GM19395 (cell line): ENCODE data around the gene RPP38.
A peak's percentile ranks its signal among the peaks of the same experiment; 100 is the strongest.

ENCODE experiments used
- ATAC-seq: cut with Tn5 transposase; IDR thresholded peaks from one replicate; pipeline ENCODE4 v1.9.1; 2021; ENCODE audit warnings: mild to moderate bottlenecking, moderate library complexity; ENCODE audit not compliant: unreplicated experiment

Gene RPP38

GRCh38 chr10:15106352-15107013 is 9.3 kb downstream of the RPP38 start:
- ATAC-seq = peak; percentile 94

DNA sequence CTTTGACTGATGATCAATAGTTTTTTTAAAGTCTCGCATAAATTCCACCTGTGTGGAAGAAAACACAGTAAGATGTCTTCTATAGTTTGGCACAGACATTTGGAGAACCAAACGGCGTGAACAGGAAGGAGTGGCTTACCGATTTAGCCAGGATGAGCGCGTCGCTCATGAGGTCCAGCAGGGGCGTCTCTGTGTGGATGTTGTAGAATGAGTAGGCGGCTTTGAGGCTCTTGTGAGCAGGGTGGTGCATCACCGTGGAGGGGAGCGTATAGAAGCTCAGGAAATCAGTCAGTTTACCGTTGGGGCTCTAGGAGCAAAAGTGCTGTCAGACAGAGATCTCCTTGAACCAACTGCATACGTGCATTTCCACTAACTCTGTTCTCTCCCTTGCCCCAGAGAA is 15.5 kb downstream of the RPP38 start:
- ATAC-seq = no peak

GRCh38 chr10:15113766-15114165 is 16.6 kb downstream of the RPP38 start:
- no peak for ATAC-seq

DNA sequence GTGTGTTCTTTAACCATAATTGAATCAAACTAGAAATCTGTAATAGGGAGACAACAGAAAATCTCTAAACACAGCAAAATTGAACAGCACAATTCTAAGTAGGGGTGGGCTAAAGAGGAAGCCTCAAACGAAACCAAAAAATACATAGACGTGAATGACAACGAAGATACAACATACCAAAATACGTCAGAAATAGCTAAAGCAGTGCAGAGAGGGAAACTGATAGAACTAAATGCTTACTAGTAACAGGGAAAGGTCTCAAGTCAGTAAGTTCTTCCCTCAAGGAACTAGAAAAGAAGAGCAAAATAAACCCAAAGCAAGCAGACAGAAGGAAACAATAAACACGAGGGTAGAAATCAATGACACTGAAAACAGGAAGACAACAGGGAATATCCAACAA is 19.1 kb downstream of the RPP38 start:
- no peak for ATAC-seq

DNA sequence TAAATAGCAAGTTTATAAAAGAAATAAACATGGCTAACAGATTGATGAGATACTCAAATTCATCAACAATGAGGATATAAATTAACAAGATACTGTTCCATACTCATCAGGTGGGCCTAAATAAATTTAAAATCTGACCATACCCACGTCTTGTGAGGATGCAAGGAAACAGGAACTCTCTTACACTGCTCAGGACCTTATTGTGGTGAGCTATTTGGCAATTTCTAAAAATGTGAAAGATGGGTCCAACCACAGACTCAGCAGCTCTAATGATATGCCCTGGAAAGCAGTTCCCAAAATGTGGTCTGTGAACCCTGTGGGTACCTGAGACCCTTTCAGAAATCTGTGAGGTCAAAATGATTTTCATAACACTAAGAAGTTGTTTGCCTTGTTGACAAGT is 21.5 kb downstream of the RPP38 start:
- ATAC-seq = no peak

DNA sequence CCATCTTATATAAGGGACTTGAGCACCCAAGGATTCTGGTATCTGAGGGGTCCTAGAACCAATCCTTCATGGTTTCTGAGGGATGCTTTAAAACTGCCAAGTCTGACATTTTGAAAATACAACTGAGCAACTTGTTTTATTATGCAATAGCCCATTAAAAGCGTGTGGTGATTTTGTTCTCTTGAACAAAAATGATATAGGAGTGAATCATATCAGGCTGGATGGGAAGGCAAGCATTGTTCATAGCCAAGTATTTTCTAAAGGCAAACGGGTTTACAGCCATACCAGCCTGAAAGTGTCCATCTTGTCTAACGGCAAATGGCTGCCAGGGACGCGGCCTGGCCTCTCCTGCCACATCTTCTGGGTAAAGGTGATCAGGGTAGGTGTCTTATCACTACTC is 23.4 kb downstream of the RPP38 start:
- no peak for ATAC-seq

DNA sequence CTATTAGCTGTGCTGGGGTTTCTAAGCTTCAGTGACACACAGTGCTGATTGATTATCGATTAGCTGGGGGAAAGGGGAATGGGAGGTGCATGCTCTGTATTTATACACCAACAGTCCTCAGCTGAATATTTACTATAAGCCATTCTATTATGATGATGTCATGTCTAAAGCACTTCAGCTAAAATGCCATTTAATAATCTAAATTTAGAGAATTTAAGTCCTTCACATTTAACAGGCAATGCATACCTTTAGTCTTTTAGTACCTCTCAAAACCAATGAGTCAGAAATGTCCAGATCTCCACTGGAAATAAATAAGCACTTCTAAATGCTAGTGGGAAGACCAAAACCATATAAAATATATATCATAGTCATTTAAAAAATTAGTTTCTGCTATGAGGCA is 24.6 kb downstream of the RPP38 start:
- no peak for ATAC-seq

DNA sequence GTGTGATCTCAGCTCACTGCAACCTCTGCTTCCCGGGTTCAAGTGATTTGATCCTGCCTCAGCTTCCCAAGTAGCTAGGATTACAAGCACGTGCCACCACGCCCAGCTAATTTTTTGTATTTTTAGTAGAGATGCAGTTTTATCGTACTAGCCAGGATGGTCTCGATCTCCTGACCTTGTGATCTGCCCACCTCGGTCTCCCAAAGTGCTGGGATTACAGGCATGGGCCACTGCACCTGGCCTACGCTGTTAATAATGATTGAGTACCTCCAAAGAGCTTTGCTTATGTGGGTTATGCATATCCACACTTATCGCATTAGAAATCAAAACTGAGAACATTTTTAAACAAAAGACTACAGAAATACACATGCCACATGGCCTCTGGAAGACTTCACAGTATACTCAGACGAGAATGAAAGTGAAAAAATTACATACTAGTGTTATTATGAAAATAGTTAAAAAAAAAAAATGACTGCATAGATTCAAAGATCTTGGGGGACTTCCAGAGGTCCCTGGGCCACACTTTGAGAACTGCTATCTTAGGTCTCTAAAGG is 25.4 kb downstream of the RPP38 start:
- ATAC-seq = peak; percentile 87

GRCh38 chr10:15123749-15124184 is 26.6 kb downstream of the RPP38 start:
- no peak for ATAC-seq

- no peak for ATAC-seq
Measured at GRCh38 chr10:15124190-15124589, 27.0 kb downstream of the RPP38 start.

- no peak for ATAC-seq
Measured at GRCh38 chr10:15124908-15125307, 27.8 kb downstream of the RPP38 start.

DNA sequence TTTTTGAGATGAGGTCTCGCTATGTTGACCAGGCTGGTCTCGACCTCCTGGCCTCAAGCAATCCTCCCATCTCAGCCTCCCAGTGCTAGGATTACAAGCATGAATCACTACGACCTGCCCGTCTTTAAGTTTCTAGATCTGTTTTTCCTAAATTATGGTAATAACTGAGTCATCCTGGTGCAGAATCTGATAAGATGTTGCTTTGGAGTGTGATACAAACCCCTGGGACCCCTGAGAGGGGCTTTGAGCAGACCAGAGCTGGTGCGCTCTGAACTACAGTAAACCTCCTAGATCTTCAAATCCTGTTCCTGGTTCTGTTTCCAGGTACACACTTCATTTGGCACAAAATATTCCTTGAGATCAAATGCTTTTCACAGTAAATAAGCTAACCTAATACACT is 34.2 kb downstream of the RPP38 start:
- no peak for ATAC-seq

DNA sequence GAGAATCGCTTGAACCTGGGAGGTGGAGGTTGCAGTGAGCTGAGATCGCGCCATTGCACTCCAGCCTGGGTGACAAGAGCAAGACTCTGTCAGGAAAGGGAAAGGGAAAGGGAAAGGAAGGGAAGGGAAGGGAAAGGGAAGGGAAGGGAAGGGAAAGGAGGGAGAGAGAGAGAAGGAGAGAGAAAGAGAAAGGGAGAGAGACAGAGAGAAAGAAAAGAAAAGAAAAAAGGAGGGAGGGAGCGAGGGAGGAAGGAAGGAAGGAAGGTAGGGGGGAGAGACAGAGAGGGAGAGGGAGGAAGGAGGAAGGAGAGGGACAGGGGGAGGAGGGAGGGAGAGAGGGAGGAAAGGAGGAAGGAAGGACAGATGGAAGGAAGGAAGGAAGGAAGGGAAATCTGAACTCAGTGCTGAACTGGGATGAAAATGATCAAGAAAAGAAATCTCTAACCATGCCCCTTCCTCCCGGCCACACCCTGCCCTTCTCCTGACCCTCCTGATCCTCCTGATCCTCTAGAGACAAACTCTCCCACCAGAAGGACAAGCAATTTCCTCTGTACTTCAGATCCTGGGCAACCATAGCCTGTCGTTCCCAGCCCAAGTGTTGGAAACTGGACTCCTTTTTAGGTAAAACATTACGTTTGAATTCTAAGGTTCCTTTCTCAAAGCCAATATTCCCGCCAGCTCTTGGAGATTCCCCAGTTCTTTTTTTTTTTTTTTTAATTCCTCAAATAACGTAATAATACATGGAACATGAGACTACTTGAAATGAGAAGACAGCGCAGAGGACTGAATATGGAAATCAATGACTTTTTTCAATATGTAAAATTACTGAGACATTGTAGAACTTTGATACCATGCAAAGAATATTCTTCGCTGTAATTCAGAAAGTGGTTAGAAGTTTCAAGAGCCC is 39.2 kb downstream of the RPP38 start:
- ATAC-seq = no peak

- no peak for ATAC-seq
Measured at GRCh38 chr10:15137036-15137359, 39.8 kb downstream of the RPP38 start.

GRCh38 chr10:15137636-15138035 is 40.5 kb downstream of the RPP38 start:
- ATAC-seq = no peak

GRCh38 chr10:15140698-15141097 is 43.5 kb downstream of the RPP38 start:
- ATAC-seq = no peak

- ATAC-seq = peak; percentile 89
Measured at GRCh38 chr10:15141136-15142054, 44.2 kb downstream of the RPP38 start.

DNA sequence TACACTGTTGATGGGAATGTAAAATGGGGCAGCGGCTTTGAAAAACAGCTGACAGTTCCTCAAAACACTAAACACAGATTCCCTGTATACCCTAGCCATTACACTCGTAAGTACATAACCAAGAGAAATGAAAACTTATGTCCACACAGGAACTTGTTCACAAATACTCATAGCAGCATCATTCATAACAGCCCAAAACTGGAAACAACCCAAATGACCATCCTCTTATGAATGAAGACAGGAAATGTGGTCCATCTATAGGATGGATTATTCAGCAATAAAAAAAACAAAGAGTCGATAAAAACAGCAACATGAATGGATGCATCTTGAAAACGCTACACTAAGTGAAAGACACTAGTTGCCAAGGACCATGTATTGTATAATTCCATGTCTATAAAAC is 47.6 kb downstream of the RPP38 start:
- ATAC-seq = no peak

DNA sequence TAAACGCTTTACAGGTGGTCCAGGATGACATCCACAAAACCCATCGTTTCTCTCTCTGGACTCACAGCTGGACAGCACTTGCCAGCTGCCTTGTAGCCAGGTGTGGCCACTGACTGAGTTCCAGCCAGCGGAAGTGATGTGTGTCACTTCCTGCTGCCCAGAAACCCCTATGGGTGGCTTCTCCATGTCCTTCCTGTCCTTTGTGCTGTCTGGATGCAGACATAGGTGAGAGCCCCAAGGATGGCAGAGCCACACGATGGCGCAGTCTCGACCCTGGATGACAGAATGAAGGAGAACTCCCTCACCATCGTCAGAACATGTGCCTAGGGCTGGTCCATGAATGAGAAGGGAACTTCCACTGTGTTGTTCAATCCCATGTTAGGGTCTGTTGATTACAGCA is 49.2 kb downstream of the RPP38 start:
- no peak for ATAC-seq

GRCh38 chr10:15147594-15148392 is 50.6 kb downstream of the RPP38 start:
- ATAC-seq = no peak
